GM21786 (cell line): ENCODE results near the gene RNF121.

Experiments
- ATAC-seq: cut with Tn5 transposase; IDR thresholded peaks from one replicate; pipeline ENCODE4 v1.9.1; 2021; ENCODE audit not compliant: unreplicated experiment

The RNF121 gene

GRCh38 chr11:71934213-71934612, 5.4 kb downstream of the RNF121 start:
- ATAC-seq, result no peak

- ATAC-seq, result no peak
Observed at GRCh38 chr11:71935338-71935925, 6.6 kb downstream of the RNF121 start.

GRCh38 chr11:71936825-71937224, 8.0 kb downstream of the RNF121 start:
- ATAC-seq, result no peak

- ATAC-seq, result no peak
Observed at GRCh38 chr11:71937826-71938225, 9.0 kb downstream of the RNF121 start.

- no peak for ATAC-seq
Observed at GRCh38 chr11:71940561-71941219, 11.8 kb downstream of the RNF121 start.

GRCh38 chr11:71946144-71946571, 17.3 kb downstream of the RNF121 start:
- ATAC-seq, result no peak

- ATAC-seq, result no peak
Observed at GRCh38 chr11:71947498-71947897, 18.7 kb downstream of the RNF121 start.

GRCh38 chr11:71948314-71949027, 19.6 kb downstream of the RNF121 start:
- no peak for ATAC-seq

- ATAC-seq, result no peak
Observed at GRCh38 chr11:71949034-71949433, 20.2 kb downstream of the RNF121 start.

GRCh38 chr11:71951741-71952310, 23.0 kb downstream of the RNF121 start:
- no peak for ATAC-seq

- no peak for ATAC-seq
Observed at GRCh38 chr11:71955898-71956456, 27.1 kb downstream of the RNF121 start.

- ATAC-seq, result peak; percentile 62
Observed at GRCh38 chr11:71962428-71963038, 33.7 kb downstream of the RNF121 start.

- no peak for ATAC-seq
Observed at GRCh38 chr11:71963468-71963867, 34.6 kb downstream of the RNF121 start.

- ATAC-seq, result no peak
Observed at GRCh38 chr11:71964641-71965040, 35.8 kb downstream of the RNF121 start.

GRCh38 chr11:71971680-71972079, 42.8 kb downstream of the RNF121 start:
- ATAC-seq, result no peak

- ATAC-seq, result no peak
Observed at GRCh38 chr11:71976551-71976950, 47.7 kb downstream of the RNF121 start.

- ATAC-seq, result no peak
Observed at GRCh38 chr11:71977090-71977489, 48.2 kb downstream of the RNF121 start.

GRCh38 chr11:71977743-71978418, 49.0 kb downstream of the RNF121 start:
- no peak for ATAC-seq

- no peak for ATAC-seq
Observed at GRCh38 chr11:71979094-71979493, 50.2 kb downstream of the RNF121 start.

GRCh38 chr11:71979602-71980001, 50.8 kb downstream of the RNF121 start:
- no peak for ATAC-seq

GRCh38 chr11:71986131-71986530, 57.3 kb downstream of the RNF121 start:
- no peak for ATAC-seq
